ENCODE data around the gene EFNA3. TPM values are rescaled to one million over a fixed set of nuclear protein-coding genes. Genes with fewer than 3 reads are reported as not detected.

Gene EFNA3
- total and polyA plus RNA-seq, 9 of the 15 experiments (the other 6 are each of a cell fraction or from before 2014, with no cell fraction given) = 0.59 to 7.9 (median 4.7) TPM

DNA sequence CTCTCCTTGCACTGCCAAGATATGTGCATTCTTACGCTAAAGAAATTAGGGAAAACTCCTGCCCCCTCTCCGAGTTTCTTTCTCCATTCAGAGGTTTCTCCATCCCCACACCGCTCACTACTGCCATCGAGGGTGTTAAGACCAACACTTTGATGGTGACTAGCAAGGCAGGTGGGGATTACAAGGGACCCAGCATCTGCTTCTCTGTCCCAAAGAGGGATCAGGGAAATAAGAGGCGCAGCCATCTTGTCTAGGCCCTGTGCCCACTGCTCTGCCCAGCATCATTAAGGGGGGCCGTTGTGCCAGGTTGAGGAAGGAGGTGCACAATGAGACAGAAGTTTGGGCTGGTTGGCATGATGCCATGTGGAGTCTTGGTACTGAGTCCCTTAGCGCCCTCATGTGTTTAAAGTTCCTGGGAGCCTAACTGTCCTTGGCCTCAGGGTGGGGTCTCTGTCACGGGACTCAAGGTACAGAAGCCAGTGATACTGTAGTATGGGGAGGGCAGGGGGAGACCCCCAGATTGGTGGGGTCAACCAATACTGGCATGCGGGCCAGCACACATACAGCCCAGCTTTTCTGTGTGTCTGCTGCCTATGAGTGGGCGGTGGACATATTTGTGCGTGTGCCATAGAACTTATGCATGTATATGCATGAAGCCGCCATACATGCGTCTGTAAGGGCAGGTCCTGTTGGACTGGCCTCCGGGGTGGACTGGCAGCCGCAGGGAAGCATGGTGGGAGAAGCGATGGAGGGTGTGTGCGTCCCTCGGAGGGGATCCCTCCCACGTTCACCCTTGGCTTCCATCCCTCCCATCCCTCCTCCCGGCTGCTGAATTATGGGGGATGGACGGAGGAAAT is 5.5 kb downstream of the EFNA3 start (continued):
- TF ChIP-seq, protein P1, sequence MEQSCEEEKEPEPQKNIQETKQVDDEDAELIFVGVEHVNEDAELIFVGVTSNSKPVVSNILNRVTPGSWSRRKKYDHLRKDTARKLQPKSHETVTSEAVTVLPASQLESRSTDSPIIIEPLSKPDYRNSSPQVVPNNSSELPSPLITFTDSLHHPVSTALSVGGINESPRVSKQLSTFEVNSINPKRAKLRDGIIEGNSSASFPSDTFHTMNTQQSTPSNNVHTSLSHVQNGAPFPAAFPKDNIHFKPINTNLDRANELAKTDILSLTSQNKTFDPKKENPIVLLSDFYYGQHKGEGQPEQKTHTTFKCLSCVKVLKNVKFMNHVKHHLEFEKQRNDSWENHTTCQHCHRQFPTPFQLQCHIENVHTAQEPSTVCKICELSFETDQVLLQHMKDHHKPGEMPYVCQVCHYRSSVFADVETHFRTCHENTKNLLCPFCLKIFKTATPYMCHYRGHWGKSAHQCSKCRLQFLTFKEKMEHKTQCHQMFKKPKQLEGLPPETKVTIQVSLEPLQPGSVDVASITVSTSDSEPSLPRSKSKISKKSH (CRISPR knock-in tag; IDR thresholded peaks at IDR 0.05) = no peak
- no peak for TF ChIP-seq DNMT1 (IDR thresholded peaks at IDR 0.05)
- TF ChIP-seq FOXM1 (IDR thresholded peaks at IDR 0.05; ENCODE audit: low read depth) = no peak
- TF ChIP-seq FOXM1 (CRISPR knock-in tag; IDR thresholded peaks at IDR 0.05; ENCODE audit: low read depth) = 0 out of 2 replicates have a peak, but pooled peaks have one; percentile 71
- no peak for TF ChIP-seq ASH1L (IDR thresholded peaks at IDR 0.05; ENCODE audit: borderline replicate concordance, low read depth, partially characterized antibody)
- TF ChIP-seq, protein P2, sequence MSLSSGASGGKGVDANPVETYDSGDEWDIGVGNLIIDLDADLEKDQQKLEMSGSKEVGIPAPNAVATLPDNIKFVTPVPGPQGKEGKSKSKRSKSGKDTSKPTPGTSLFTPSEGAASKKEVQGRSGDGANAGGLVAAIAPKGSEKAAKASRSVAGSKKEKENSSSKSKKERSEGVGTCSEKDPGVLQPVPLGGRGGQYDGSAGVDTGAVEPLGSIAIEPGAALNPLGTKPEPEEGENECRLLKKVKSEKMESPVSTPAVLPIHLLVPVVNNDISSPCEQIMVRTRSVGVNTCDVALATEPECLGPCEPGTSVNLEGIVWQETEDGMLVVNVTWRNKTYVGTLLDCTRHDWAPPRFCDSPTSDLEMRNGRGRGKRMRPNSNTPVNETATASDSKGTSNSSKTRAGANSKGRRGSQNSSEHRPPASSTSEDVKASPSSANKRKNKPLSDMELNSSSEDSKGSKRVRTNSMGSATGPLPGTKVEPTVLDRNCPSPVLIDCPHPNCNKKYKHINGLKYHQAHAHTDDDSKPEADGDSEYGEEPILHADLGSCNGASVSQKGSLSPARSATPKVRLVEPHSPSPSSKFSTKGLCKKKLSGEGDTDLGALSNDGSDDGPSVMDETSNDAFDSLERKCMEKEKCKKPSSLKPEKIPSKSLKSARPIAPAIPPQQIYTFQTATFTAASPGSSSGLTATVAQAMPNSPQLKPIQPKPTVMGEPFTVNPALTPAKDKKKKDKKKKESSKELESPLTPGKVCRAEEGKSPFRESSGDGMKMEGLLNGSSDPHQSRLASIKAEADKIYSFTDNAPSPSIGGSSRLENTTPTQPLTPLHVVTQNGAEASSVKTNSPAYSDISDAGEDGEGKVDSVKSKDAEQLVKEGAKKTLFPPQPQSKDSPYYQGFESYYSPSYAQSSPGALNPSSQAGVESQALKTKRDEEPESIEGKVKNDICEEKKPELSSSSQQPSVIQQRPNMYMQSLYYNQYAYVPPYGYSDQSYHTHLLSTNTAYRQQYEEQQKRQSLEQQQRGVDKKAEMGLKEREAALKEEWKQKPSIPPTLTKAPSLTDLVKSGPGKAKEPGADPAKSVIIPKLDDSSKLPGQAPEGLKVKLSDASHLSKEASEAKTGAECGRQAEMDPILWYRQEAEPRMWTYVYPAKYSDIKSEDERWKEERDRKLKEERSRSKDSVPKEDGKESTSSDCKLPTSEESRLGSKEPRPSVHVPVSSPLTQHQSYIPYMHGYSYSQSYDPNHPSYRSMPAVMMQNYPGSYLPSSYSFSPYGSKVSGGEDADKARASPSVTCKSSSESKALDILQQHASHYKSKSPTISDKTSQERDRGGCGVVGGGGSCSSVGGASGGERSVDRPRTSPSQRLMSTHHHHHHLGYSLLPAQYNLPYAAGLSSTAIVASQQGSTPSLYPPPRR (CRISPR knock-in tag; IDR thresholded peaks at IDR 0.05; ENCODE audit: borderline replicate concordance) = 0 out of 2 replicates have a peak, but pooled peaks have one; percentile 27
- peak; percentile 26 for TF ChIP-seq RBBP5 (IDR thresholded peaks at IDR 0.05; ENCODE audit: borderline replicate concordance, insufficient read depth, low read length, poor library complexity, severe bottlenecking)
